ENCODE data around the gene FAM180B. TPM values are rescaled to one million over a fixed set of nuclear protein-coding genes. Genes with fewer than 3 reads are reported as not detected.
A peak's percentile ranks its signal among the peaks of the same experiment; 100 is the strongest.

FAM180B gene
- total and polyA plus RNA-seq, 2 of the 8 experiments (the other 6 are each of a cell fraction or from before 2014, with no cell fraction given) = 0.09 TPM; not detected in 1

DNA sequence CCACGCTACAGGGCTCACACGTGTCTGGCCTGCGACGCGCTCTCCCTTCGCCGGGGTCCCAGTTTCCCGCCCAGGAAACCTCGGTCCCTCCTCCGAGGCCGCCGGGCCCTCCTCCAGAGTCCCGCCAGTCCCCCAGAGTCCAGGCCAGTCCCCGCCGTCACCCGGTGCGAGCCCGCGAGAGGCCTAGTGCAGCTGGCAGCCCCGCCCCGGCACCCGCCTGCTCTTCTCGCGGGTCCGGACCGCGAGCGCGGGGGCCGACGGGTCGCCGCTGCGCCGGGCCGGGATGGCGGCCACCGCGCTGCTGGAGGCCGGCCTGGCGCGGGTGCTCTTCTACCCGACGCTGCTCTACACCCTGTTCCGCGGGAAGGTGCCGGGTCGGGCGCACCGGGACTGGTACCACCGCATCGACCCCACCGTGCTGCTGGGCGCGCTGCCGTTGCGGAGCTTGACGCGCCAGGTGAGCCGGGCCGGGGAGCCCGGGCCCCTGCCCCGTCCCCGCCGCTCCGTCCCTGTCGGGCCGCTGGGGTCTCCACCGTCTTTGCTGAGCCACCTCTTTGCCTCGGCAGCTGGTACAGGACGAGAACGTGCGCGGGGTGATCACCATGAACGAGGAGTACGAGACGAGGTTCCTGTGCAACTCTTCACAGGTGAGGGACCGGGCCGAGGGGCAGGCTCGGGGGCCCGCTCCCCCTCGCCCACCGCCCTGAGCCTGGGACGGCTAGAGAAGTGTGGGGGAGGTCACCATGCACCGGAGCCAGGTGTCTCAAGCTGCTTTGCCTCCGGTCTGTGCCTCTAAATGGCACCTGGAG, 20.9 kb upstream of the FAM180B start, which contains the start of gene PTPMT1 (continued):
- 0 out of 4 replicates have a peak, but pooled peaks of 1 of the 2 experiments have one; percentile 54 for TF ChIP-seq SIN3A (conservative IDR thresholded peaks at IDR 0.05 in 1 of 2, IDR thresholded peaks at IDR 0.05 in 1 of 2; ENCODE audit: low read depth in 1 of 2, low read length in 2 of 2)
- TF ChIP-seq CHD1 (IDR thresholded peaks at IDR 0.05; ENCODE audit: low read depth, low read length) = no peak
- TF ChIP-seq, protein P1, sequence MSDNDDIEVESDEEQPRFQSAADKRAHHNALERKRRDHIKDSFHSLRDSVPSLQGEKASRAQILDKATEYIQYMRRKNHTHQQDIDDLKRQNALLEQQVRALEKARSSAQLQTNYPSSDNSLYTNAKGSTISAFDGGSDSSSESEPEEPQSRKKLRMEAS (IDR thresholded peaks at IDR 0.05) = peak; percentile 98
- no peak for TF ChIP-seq KDM1A (IDR thresholded peaks at IDR 0.05; ENCODE audit: borderline replicate concordance, low read length)
- TF ChIP-seq CTBP2 (IDR thresholded peaks at IDR 0.05; ENCODE audit: borderline replicate concordance, insufficient read depth, insufficient read length, low read length) = no peak
- no peak for TF ChIP-seq SAP30 (IDR thresholded peaks at IDR 0.05; ENCODE audit: insufficient read depth, insufficient replicate concordance, low read length)
- TF ChIP-seq GABPA (IDR thresholded peaks at IDR 0.05; ENCODE audit: borderline replicate concordance, insufficient read depth, low read length) = 0 out of 2 replicates have a peak, but pooled peaks have one; percentile 7
- TF ChIP-seq KDM4A (IDR thresholded peaks at IDR 0.05; ENCODE audit: low read depth, low read length, severe bottlenecking) = no peak
- TF ChIP-seq PHF8 (conservative IDR thresholded peaks at IDR 0.05; ENCODE audit: low read depth, low read length) = peak; percentile 97
- no peak for TF ChIP-seq JUND (IDR thresholded peaks at IDR 0.05; ENCODE audit: low read length)
- TF ChIP-seq EP300 (IDR thresholded peaks at IDR 0.05; ENCODE audit: borderline replicate concordance in 1 of 2, low read depth in 2 of 2, low read length in 2 of 2) = peak in 1 of 2 experiments; percentile 9; a peak in 1 of 3 replicates
- TF ChIP-seq, protein P2, sequence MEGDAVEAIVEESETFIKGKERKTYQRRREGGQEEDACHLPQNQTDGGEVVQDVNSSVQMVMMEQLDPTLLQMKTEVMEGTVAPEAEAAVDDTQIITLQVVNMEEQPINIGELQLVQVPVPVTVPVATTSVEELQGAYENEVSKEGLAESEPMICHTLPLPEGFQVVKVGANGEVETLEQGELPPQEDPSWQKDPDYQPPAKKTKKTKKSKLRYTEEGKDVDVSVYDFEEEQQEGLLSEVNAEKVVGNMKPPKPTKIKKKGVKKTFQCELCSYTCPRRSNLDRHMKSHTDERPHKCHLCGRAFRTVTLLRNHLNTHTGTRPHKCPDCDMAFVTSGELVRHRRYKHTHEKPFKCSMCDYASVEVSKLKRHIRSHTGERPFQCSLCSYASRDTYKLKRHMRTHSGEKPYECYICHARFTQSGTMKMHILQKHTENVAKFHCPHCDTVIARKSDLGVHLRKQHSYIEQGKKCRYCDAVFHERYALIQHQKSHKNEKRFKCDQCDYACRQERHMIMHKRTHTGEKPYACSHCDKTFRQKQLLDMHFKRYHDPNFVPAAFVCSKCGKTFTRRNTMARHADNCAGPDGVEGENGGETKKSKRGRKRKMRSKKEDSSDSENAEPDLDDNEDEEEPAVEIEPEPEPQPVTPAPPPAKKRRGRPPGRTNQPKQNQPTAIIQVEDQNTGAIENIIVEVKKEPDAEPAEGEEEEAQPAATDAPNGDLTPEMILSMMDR (IDR thresholded peaks at IDR 0.05; ENCODE audit: control extremely low read depth in 1 of 3, insufficient read depth in 1 of 3, low read depth in 1 of 3, low read length in 3 of 3) = 0 out of 4 replicates have a peak, but pooled peaks of 1 of the 3 experiments have one; percentile 1
- TF ChIP-seq SP4 (IDR thresholded peaks at IDR 0.05; ENCODE audit: low read length) = no peak
- TF ChIP-seq E2F6 (IDR thresholded peaks at IDR 0.05) = peak; percentile 99
- no peak for TF ChIP-seq SIX5 (IDR thresholded peaks at IDR 0.05; ENCODE audit: low read depth, low read length)
- TF ChIP-seq JUN (IDR thresholded peaks at IDR 0.05; ENCODE audit: low read depth, low read length) = no peak
- TF ChIP-seq MAFK (IDR thresholded peaks at IDR 0.05; ENCODE audit: low read depth, low read length) = no peak
- no peak for TF ChIP-seq KDM5A (IDR thresholded peaks at IDR 0.05; ENCODE audit: low read length)
- TF ChIP-seq FOSL1 (IDR thresholded peaks at IDR 0.05; ENCODE audit: insufficient read depth, low read depth, low read length) = no peak
